Adrenal gland (tissue), 5 donors: ENCODE results near the gene HEPHL1.

Experiments used
- POLR2A ChIP-seq, 2 donors: fragments of 450-650 bp; IDR thresholded peaks; one replicate each; pipeline ENCODE4 v1.6.1; 2017; ENCODE audit warnings: antibody characterized with exemption in 2 of 2, mild to moderate bottlenecking in 2 of 2, moderate library complexity in 1 of 2
- TF ChIP-seq, protein P1 (sequence below), 6 experiments: fragments of 450-650 bp in 4 of 6; fragments of 200-600 bp in 2 of 6; sonication (generic) in 1 of 6; IDR thresholded peaks; 1 replicate in 5 of 6; 2 replicates in 1 of 6; pipeline versions ENCODE4 v1.5.1 to v1.8.0; 2016 to 2021; ENCODE audit warnings: antibody characterized with exemption in 6 of 6, mild to moderate bottlenecking in 2 of 6, moderate library complexity in 1 of 6
- donor health status: DM: no; HTN: no; CAD: no.

DNA sequence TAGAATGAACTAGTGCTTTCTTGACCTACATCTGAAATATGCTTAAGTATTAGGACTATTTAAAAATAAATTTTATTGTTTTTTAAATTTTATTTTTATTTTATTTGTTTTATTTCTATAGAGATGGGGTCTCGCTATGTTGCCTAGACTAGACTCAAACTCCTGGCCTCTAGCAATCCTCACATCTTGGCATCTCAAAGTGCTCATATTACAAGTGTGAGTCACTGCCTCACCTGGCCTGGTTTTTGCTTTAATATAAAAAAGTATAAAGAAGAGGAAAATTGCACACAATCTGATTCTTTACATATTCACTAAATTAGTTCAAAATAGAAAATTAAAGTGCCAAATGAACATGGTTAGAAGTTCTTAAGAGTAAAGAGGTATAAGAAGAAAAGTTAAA lies 37.5 kb downstream of the HEPHL1 start:
- TF ChIP-seq, protein P1, sequence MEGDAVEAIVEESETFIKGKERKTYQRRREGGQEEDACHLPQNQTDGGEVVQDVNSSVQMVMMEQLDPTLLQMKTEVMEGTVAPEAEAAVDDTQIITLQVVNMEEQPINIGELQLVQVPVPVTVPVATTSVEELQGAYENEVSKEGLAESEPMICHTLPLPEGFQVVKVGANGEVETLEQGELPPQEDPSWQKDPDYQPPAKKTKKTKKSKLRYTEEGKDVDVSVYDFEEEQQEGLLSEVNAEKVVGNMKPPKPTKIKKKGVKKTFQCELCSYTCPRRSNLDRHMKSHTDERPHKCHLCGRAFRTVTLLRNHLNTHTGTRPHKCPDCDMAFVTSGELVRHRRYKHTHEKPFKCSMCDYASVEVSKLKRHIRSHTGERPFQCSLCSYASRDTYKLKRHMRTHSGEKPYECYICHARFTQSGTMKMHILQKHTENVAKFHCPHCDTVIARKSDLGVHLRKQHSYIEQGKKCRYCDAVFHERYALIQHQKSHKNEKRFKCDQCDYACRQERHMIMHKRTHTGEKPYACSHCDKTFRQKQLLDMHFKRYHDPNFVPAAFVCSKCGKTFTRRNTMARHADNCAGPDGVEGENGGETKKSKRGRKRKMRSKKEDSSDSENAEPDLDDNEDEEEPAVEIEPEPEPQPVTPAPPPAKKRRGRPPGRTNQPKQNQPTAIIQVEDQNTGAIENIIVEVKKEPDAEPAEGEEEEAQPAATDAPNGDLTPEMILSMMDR (IDR thresholded peaks at IDR 0.05) = no peak
- no peak for TF ChIP-seq POLR2A (IDR thresholded peaks at IDR 0.05)
